H1 (cell line): Measurements from ENCODE around the gene BCL2. TPM values are rescaled to one million over a fixed set of nuclear protein-coding genes. Genes with fewer than 3 reads are reported as not detected.

Experiments
- CTCF ChIA-PET: fragments of 300-600 bp; sonication (Branson Sonifier 250); formaldehyde crosslinking; loops from one replicate; lab custom pipeline; 2021; ENCODE audit not compliant: partially characterized antibody; lab: Charles Lee
- POLR2A ChIA-PET: fragments of 300-600 bp; sonication (Branson Sonifier 250); formaldehyde crosslinking; loops from one replicate; lab custom pipeline; 2021; ENCODE audit warnings: inconsistent platforms; ENCODE audit not compliant: partially characterized antibody; lab: Charles Lee
- DNase-seq, 2 experiments: peaks; one replicate each; pipeline versions ENCODE4 v3.0.0 to v3.0.0-alpha.2; 2010 to 2022; ENCODE audit warnings: low spot score in 2 of 2, low read depth in 1 of 2, mixed read lengths in 1 of 2
- FAIRE-seq: peaks from 2 replicates; lab custom pipeline; 2011; peaks lifted over from hg19 to GRCh38; lab: Jason Lieb, UNC
- H2AFZ ChIP-seq: 2 replicates; pipeline ENCODE4 v1.8.1; 2012; ENCODE audit warnings: low read length, inconsistent platforms
- H2AK5ac ChIP-seq: 2 replicates; pipeline ENCODE4 v1.6.1; 2013; ENCODE audit warnings: low read depth, low read length
- H2BK120ac ChIP-seq: replicated peaks from 2 replicates; pipeline ENCODE3; 2013; ENCODE audit warnings: low read depth, low read length, inconsistent platforms
- H2BK12ac ChIP-seq: 2 replicates; pipeline ENCODE4 v1.6.1; 2013; ENCODE audit warnings: low read depth, low read length
- H2BK15ac ChIP-seq: 2 replicates; pipeline ENCODE4 v1.6.1; 2013; ENCODE audit warnings: low read length
- H2BK20ac ChIP-seq: 2 replicates; pipeline ENCODE4 v1.6.1; 2013; ENCODE audit warnings: low read length
- H2BK5ac ChIP-seq: 2 replicates; pipeline ENCODE4 v1.6.1; 2013; ENCODE audit warnings: low read depth, low read length
- H3K14ac ChIP-seq: 2 replicates; pipeline ENCODE4 v1.6.1; 2013; ENCODE audit warnings: inconsistent platforms; ENCODE audit not compliant: insufficient read length
- H3K18ac ChIP-seq: 2 replicates; pipeline ENCODE4 v1.6.1; 2013; ENCODE audit warnings: low read length; ENCODE audit errors: extremely low read depth
- H3K23ac ChIP-seq: 2 replicates; pipeline ENCODE4 v1.6.1; 2013; ENCODE audit warnings: inconsistent platforms; ENCODE audit not compliant: insufficient read length
- H3K23me2 ChIP-seq: 2 replicates; pipeline ENCODE4 v1.6.1; 2013; ENCODE audit warnings: low read depth, low read length
- H3K27ac ChIP-seq: 2 replicates; pipeline ENCODE4 v1.6.1; 2011; ENCODE audit warnings: low read depth, low read length, inconsistent platforms
- H3K27me3 ChIP-seq, 4 experiments: replicated peaks in 1 of 4; 1 replicate in 1 of 4; 2 replicates in 3 of 4; pipeline versions ENCODE4 v1.6.1 to v1.8.1; 2011 to 2013; ENCODE audit warnings: low read length in 3 of 4, mild to moderate bottlenecking in 3 of 4, inconsistent platforms in 2 of 4, mixed read lengths in 2 of 4, moderate library complexity in 1 of 4; ENCODE audit not compliant: control insufficient read depth in 3 of 4, insufficient read depth in 3 of 4; ENCODE audit errors: extremely low read depth in 1 of 4
- H3K36me3 ChIP-seq, 4 experiments: 2 replicates each; pipeline versions ENCODE4 v1.6.1 to v1.8.1; 2011 to 2013; ENCODE audit warnings: mild to moderate bottlenecking in 4 of 4, low read length in 3 of 4, moderate library complexity in 2 of 4, control low read depth in 1 of 4, inconsistent platforms in 1 of 4; ENCODE audit not compliant: insufficient read depth in 4 of 4, control insufficient read depth in 2 of 4
- H3K4ac ChIP-seq: replicated peaks from 2 replicates; pipeline ENCODE3; 2013; ENCODE audit warnings: low read length, low read depth, mixed read lengths, inconsistent platforms; ENCODE audit not compliant: insufficient read length
- H3K4me1 ChIP-seq, 4 experiments: replicated peaks in 1 of 4; 1 replicate in 1 of 4; 2 replicates in 3 of 4; pipeline versions ENCODE4 v1.6.1 to v1.8.1; 2011 to 2013; ENCODE audit warnings: low read length in 3 of 4, inconsistent platforms in 2 of 4, mixed read lengths in 1 of 4; ENCODE audit not compliant: insufficient read depth in 4 of 4, control insufficient read depth in 3 of 4
- H3K4me2 ChIP-seq, 2 experiments: 2 replicates each; pipeline versions ENCODE4 v1.6.1 to v1.8.1; 2011 to 2013; ENCODE audit warnings: low read depth in 2 of 2, low read length in 2 of 2, control low read depth in 1 of 2, inconsistent platforms in 1 of 2, mild to moderate bottlenecking in 1 of 2; ENCODE audit not compliant: insufficient read depth in 1 of 2
- H3K4me3 ChIP-seq, 4 experiments: fragments of 200-600, 300-600 bp in 1 of 4; sonication (generic), shearing (Covaris generic), sonication (Bioruptor Twin) in 1 of 4; 2 replicates each; pipeline versions ENCODE4 v1.5.1 to v1.8.1; 2011 to 2016; ENCODE audit warnings: low read length in 4 of 4, low read depth in 3 of 4, control low read depth in 2 of 4, inconsistent platforms in 2 of 4, mild to moderate bottlenecking in 2 of 4, mixed read lengths in 1 of 4, moderate library complexity in 1 of 4; ENCODE audit not compliant: insufficient read depth in 2 of 4; ENCODE audit errors: extremely low read depth in 1 of 4
- H3K56ac ChIP-seq: replicated peaks from 2 replicates; pipeline ENCODE3; 2013; ENCODE audit warnings: low read depth, mild to moderate bottlenecking, mixed read lengths, low read length, inconsistent platforms; ENCODE audit not compliant: insufficient read length
- H3K79me1 ChIP-seq: 2 replicates; pipeline ENCODE4 v1.6.1; 2013; ENCODE audit warnings: low read depth, low read length, control low read depth
- H3K79me2 ChIP-seq, 2 experiments: 2 replicates each; pipeline versions ENCODE4 v1.6.1 to v1.8.1; 2012 to 2013; ENCODE audit warnings: low read length in 2 of 2, mild to moderate bottlenecking in 2 of 2, inconsistent platforms in 1 of 2; ENCODE audit not compliant: insufficient read depth in 2 of 2, control insufficient read depth in 1 of 2
- H3K9ac ChIP-seq, 4 experiments: replicated peaks in 1 of 4; 1 replicate in 1 of 4; 2 replicates in 3 of 4; pipeline versions ENCODE4 v1.6.1 to v1.8.1; 2011 to 2013; ENCODE audit warnings: low read depth in 3 of 4, low read length in 3 of 4, control low read depth in 2 of 4, mild to moderate bottlenecking in 2 of 4, moderate library complexity in 2 of 4, inconsistent platforms in 1 of 4; ENCODE audit errors: extremely low read depth in 1 of 4
- H3K9me3 ChIP-seq, 2 experiments: 2 replicates each; pipeline versions ENCODE4 v1.6.1 to v1.8.1; 2012 to 2013; ENCODE audit warnings: mild to moderate bottlenecking in 2 of 2, moderate library complexity in 2 of 2, control low read depth in 1 of 2, inconsistent platforms in 1 of 2, low read depth in 1 of 2, low read length in 1 of 2, mixed read lengths in 1 of 2; ENCODE audit not compliant: insufficient read depth in 2 of 2
- H4K20me1 ChIP-seq, 2 experiments: replicated peaks in 1 of 2; 2 replicates each; pipeline versions ENCODE3 to v1.8.1; 2011 to 2013; ENCODE audit warnings: inconsistent platforms in 2 of 2, low read length in 2 of 2, mild to moderate bottlenecking in 1 of 2; ENCODE audit not compliant: insufficient read depth in 2 of 2, control insufficient read depth in 1 of 2
- H4K5ac ChIP-seq: 2 replicates; pipeline ENCODE4 v1.6.1; 2013; ENCODE audit warnings: low read length, low read depth, mixed read lengths, inconsistent platforms; ENCODE audit not compliant: insufficient read length
- H4K8ac ChIP-seq: 2 replicates; pipeline ENCODE4 v1.8.0; 2013; ENCODE audit warnings: mild to moderate bottlenecking, moderate library complexity, low read length, inconsistent platforms; ENCODE audit not compliant: insufficient read depth; ENCODE audit errors: extremely low read depth
- H4K91ac ChIP-seq: replicated peaks from 2 replicates; pipeline ENCODE3; 2013; ENCODE audit warnings: low read length, mixed read lengths, inconsistent platforms; ENCODE audit not compliant: insufficient read length
- CBX5 ChIP-seq: fragments of 300-800, 300-1000 bp; sonication (generic); IDR thresholded peaks from 2 replicates; pipeline ENCODE4 v1.7.1; 2016; ENCODE audit warnings: antibody characterized with exemption, low read length, low read depth
- CHD1 ChIP-seq: IDR thresholded peaks from 2 replicates; pipeline ENCODE4 v1.6.1; 2012; ENCODE audit warnings: low read depth, low read length, improper control_type of control experiment
- CHD2 ChIP-seq: IDR thresholded peaks from 2 replicates; pipeline ENCODE4 v1.6.1; 2012; ENCODE audit warnings: low read length, improper control_type of control experiment
- E2F6 ChIP-seq: IDR thresholded peaks from 2 replicates; pipeline ENCODE4 v1.6.1; 2012; ENCODE audit warnings: inconsistent platforms
- HDAC2 ChIP-seq, 2 experiments: fragments of 300-600 bp in 1 of 2; sonication (generic) in 1 of 2; IDR thresholded peaks; 2 replicates each; pipeline ENCODE4 v1.6.1; 2011 to 2012; ENCODE audit warnings: low read depth in 2 of 2, low read length in 2 of 2, mild to moderate bottlenecking in 2 of 2, moderate library complexity in 2 of 2, borderline replicate concordance in 1 of 2, inconsistent platforms in 1 of 2
- KDM5A ChIP-seq: fragments of 200-600 bp; IDR thresholded peaks from 2 replicates; pipeline ENCODE4 v1.7.1; 2012; ENCODE audit warnings: mild to moderate bottlenecking, low read length, inconsistent platforms, mixed read lengths
- MAFK ChIP-seq: IDR thresholded peaks from 2 replicates; pipeline ENCODE4 v1.6.1; 2012; ENCODE audit warnings: low read depth, mild to moderate bottlenecking, improper control_type of control experiment, low read length
- POU5F1 ChIP-seq: IDR thresholded peaks from 2 replicates; pipeline ENCODE4 v1.6.1; 2011; ENCODE audit warnings: low read depth, mild to moderate bottlenecking, low read length, moderate library complexity
- RAD21 ChIP-seq, 2 experiments: IDR thresholded peaks in 1 of 2; conservative IDR thresholded peaks in 1 of 2; 2 replicates each; pipeline ENCODE4 v1.6.1; 2011; ENCODE audit warnings: low read depth in 2 of 2, low read length in 2 of 2, improper control_type of control experiment in 1 of 2, inconsistent platforms in 1 of 2, mild to moderate bottlenecking in 1 of 2, moderate library complexity in 1 of 2
- SIN3A ChIP-seq, 2 experiments: IDR thresholded peaks in 1 of 2; conservative IDR thresholded peaks in 1 of 2; 2 replicates each; pipeline ENCODE4 v1.6.1; 2011 to 2012; ENCODE audit warnings: low read length in 2 of 2, improper control_type of control experiment in 1 of 2, low read depth in 1 of 2, mild to moderate bottlenecking in 1 of 2
- ZNF274 ChIP-seq: IDR thresholded peaks from 2 replicates; pipeline ENCODE4 v1.7.0; 2012; ENCODE audit warnings: low read length, borderline replicate concordance; ENCODE audit errors: extremely low read depth
- WGBS, 2 experiments: shearing (Covaris generic) in 1 of 2; methylation state at CpG; one replicate each; pipeline versions ENCODE4 v1.1.6 to v1.1.7; 2013 to 2015; ENCODE audit warnings: low lambda C conversion rate in 2 of 2, mixed read lengths in 2 of 2, inconsistent platforms in 1 of 2, low coverage in 1 of 2, missing lambda C conversion rate in 1 of 2; ENCODE audit not compliant: insufficient replicate concordance in 2 of 2, insufficient coverage in 1 of 2, insufficient read length in 1 of 2; ENCODE audit errors: extremely low coverage in 1 of 2, missing lambda C conversion rate in 1 of 2; 5-methylcytosine and 5-hydroxymethylcytosine counted together
- polyA plus RNA-seq, 7 experiments: library from polyadenylated mRNA; depleted of rRNA in 3 of 7; stranded (reverse) in 5 of 7; unstranded in 2 of 7; fragments of >200 nt in 5 of 7; fragments of 200-250 nt in 2 of 7; gene quantifications; 1 replicate in 5 of 7; 2 replicates in 1 of 7; 4 replicates in 1 of 7; pipeline versions ENCODE4 v1.2.1 to v1.2.3, GENCODE V29; 2011 to 2013; ENCODE audit warnings: missing spikeins in 2 of 7, mixed read lengths in 2 of 7
- total RNA-seq: library from RNA; stranded (reverse); fragmentation: NEBNext Ultra II Directional; extraction: Animal tissue kit (Norgen Biotek cat#: 25700); gene quantifications from 2 replicates; pipeline ENCODE4 v1.2.1, GENCODE V29; 2021
- TF ChIP-seq, protein P1 (sequence below): IDR thresholded peaks from 2 replicates; pipeline ENCODE4 v1.6.1; 2012; ENCODE audit warnings: inconsistent platforms

BCL2 gene
- total and polyA plus RNA-seq, 2 of the 8 experiments (the other 6 are each of a cell fraction or from before 2014, with no cell fraction given), result 0.59 to 4.5 TPM

GRCh38 chr18:63082366-63083019 lies 237.1 kb downstream of the BCL2 start:
- POLR2A ChIA-PET, result no interaction called here
- no peak for FAIRE-seq
- WGBS, 2 experiments, result 91% methylated on average over 7 of the region's 7 CpGs; no CpG with 5 or more reads in 1 of the 2 experiments
- no peak for TF ChIP-seq CHD2
- TF ChIP-seq HDAC2 (IDR thresholded peaks at IDR 0.05; ENCODE audit: borderline replicate concordance in 1 of 2, low read depth in 2 of 2, low read length in 2 of 2), result no peak
- TF ChIP-seq ZNF274, result no peak
- TF ChIP-seq E2F6, result no peak
- TF ChIP-seq, protein P1, sequence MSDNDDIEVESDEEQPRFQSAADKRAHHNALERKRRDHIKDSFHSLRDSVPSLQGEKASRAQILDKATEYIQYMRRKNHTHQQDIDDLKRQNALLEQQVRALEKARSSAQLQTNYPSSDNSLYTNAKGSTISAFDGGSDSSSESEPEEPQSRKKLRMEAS, result no peak
- no peak for TF ChIP-seq RAD21 (IDR thresholded peaks at IDR 0.05 in 1 of 2, conservative IDR thresholded peaks at IDR 0.05 in 1 of 2; ENCODE audit: low read depth in 2 of 2, low read length in 2 of 2)
- TF ChIP-seq SIN3A (conservative IDR thresholded peaks at IDR 0.05 in 1 of 2, IDR thresholded peaks at IDR 0.05 in 1 of 2; ENCODE audit: low read depth in 1 of 2, low read length in 2 of 2), result no peak
- no peak for TF ChIP-seq CBX5
- TF ChIP-seq KDM5A, result no peak
- TF ChIP-seq MAFK, result no peak
- TF ChIP-seq CHD1, result no peak
- no peak for TF ChIP-seq POU5F1

More at GRCh38 chr18:63082366-63083019, 237.1 kb downstream of the BCL2 start:
- no peak overlapping the region for H3K18ac ChIP-seq
- no peak overlapping the region for H3K56ac ChIP-seq
- no peak overlapping the region for H2AK5ac ChIP-seq
- H4K20me1 ChIP-seq, result no peaks in the 10 kb centered on the region
- H3K4me3 ChIP-seq, result no peak overlapping the region
- no peak overlapping the region for H2BK120ac ChIP-seq
- H3K36me3 ChIP-seq, result no peaks in the 10 kb centered on the region
- no peaks in the 10 kb centered on the region for H3K79me2 ChIP-seq
- H3K79me1 ChIP-seq, result no peaks in the 10 kb centered on the region
- H2BK20ac ChIP-seq, result no peak overlapping the region
- DNase-seq, result no peak
- no peaks in the 10 kb centered on the region for H3K27me3 ChIP-seq
- H3K27ac ChIP-seq, result no peak overlapping the region
- no peak overlapping the region for H3K4ac ChIP-seq
- H2BK12ac ChIP-seq, result no peak overlapping the region
- no peak overlapping the region for H3K9ac ChIP-seq
- H3K23ac ChIP-seq, result no peak overlapping the region
- H4K5ac ChIP-seq, result no peak overlapping the region
- no peak overlapping the region for H2BK15ac ChIP-seq
- H2AFZ ChIP-seq, result no peak overlapping the region
- CTCF ChIA-PET, result interaction anchor here (1.0 to 1.1 kb wide), 2 partner anchors 57 to 72 kb away, joined by 3 to 5 read pairs; no protein-coding TSS in a partner anchor
- H2BK5ac ChIP-seq, result no peak overlapping the region
- no peaks in the 10 kb centered on the region for H3K9me3 ChIP-seq
- no peak overlapping the region for H3K14ac ChIP-seq
- H4K8ac ChIP-seq, result no peak overlapping the region
- no peaks in the 10 kb centered on the region for H3K23me2 ChIP-seq
- no peak overlapping the region for H3K4me2 ChIP-seq
- no peak overlapping the region for H4K91ac ChIP-seq
- peaks cover 0 to 2% (median 0%) of the 10 kb centered on the region in 4 experiments; a peak in 1 of 7 replicates for H3K4me1 ChIP-seq
